B cell (primary cell): ENCODE data around the gene LRRC42.

Source experiments
- EZH2 ChIP-seq: IDR thresholded peaks from 2 replicates; pipeline ENCODE4 v1.6.1; 2012; ENCODE audit warnings: borderline replicate concordance, low read depth, mild to moderate bottlenecking, moderate library complexity, low read length; ENCODE audit not compliant: insufficient read depth, poor library complexity, severe bottlenecking
- TF ChIP-seq, protein P1 (sequence below): fragments of 200-600 bp; IDR thresholded peaks from one replicate; pipeline ENCODE4 v1.8.0; 2022; ENCODE audit warnings: antibody characterized with exemption, mild to moderate bottlenecking

DNA sequence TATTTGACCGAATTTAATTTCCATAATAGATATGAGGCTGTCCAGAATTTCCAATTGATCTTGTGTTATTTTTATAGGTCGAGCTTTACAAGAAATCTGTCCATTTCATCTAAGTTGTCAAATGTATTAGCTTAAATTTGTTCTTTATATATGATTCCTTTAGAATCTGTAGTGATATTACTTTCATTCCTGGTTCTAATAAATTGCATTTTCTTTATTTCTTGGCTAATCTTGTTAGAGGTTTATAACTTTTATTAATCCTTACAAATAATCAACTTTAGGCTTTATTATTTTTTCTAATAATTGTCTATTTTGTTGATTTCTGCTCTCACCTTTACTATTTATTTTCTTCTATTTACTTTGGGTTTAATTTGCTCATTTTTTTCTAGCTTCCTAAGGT lies 14.6 kb upstream of the LRRC42 start:
- TF ChIP-seq, protein P1, sequence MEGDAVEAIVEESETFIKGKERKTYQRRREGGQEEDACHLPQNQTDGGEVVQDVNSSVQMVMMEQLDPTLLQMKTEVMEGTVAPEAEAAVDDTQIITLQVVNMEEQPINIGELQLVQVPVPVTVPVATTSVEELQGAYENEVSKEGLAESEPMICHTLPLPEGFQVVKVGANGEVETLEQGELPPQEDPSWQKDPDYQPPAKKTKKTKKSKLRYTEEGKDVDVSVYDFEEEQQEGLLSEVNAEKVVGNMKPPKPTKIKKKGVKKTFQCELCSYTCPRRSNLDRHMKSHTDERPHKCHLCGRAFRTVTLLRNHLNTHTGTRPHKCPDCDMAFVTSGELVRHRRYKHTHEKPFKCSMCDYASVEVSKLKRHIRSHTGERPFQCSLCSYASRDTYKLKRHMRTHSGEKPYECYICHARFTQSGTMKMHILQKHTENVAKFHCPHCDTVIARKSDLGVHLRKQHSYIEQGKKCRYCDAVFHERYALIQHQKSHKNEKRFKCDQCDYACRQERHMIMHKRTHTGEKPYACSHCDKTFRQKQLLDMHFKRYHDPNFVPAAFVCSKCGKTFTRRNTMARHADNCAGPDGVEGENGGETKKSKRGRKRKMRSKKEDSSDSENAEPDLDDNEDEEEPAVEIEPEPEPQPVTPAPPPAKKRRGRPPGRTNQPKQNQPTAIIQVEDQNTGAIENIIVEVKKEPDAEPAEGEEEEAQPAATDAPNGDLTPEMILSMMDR, result no peak
- TF ChIP-seq EZH2, result no peak
